B cell (primary cell): ENCODE results near the gene ZC3H18. TPM values are rescaled to one million over a fixed set of nuclear protein-coding genes. Genes with fewer than 3 reads are reported as not detected.

Experiments used
- ATAC-seq: fragments of 200-7000 bp; cut with Tn5 transposase; one replicate; pipeline ENCODE4 v1.10.0; 2021; ENCODE audit warnings: low read depth, mild to moderate bottlenecking, moderate number of reproducible peaks, moderate library complexity
- CTCF ChIA-PET: fragments of 350-600 bp; sonication (Branson Sonifier 250); formaldehyde crosslinking; loops from one replicate; lab custom pipeline; 2021; ENCODE audit warnings: antibody characterized with exemption, inconsistent platforms; lab: Charles Lee
- POLR2A ChIA-PET: fragments of 350-600 bp; sonication (Branson Sonifier 250); formaldehyde crosslinking; loops from one replicate; lab custom pipeline; 2021; ENCODE audit warnings: antibody characterized with exemption; lab: Charles Lee
- DNase-seq: peaks from one replicate; pipeline ENCODE4 v3.0.0; 2013
- H2AFZ ChIP-seq: 2 replicates; pipeline ENCODE4 v1.6.1; 2012; ENCODE audit warnings: mild to moderate bottlenecking, low read depth, low read length; ENCODE audit not compliant: insufficient read depth, poor library complexity, severe bottlenecking
- H3K27ac ChIP-seq, 2 donors: 1 replicate in 1 of 2; 2 replicates in 1 of 2; pipeline ENCODE4 v1.5.1; 2012 to 2013; ENCODE audit warnings: low read length in 2 of 2, mild to moderate bottlenecking in 2 of 2, moderate library complexity in 1 of 2
- H3K27me3 ChIP-seq, 4 experiments: fragments of 200-600 bp in 1 of 4; sonication (generic) in 1 of 4; replicated peaks in 1 of 4; 1 replicate in 2 of 4; 2 replicates in 2 of 4; pipeline versions ENCODE4 v1.6.1 to v1.7.0; 2013 to 2016; ENCODE audit warnings: low read length in 3 of 4, mild to moderate bottlenecking in 2 of 4, mixed read lengths in 1 of 4, moderate library complexity in 1 of 4; ENCODE audit not compliant: insufficient read depth in 4 of 4, control insufficient read depth in 3 of 4; ENCODE audit errors: control extremely low read depth in 1 of 4
- H3K36me3 ChIP-seq, 2 experiments: replicated peaks in 1 of 2; 1 replicate in 1 of 2; 2 replicates in 1 of 2; pipeline versions ENCODE4 v1.6.1 to v1.7.1; 2013; ENCODE audit warnings: low read length in 1 of 2; ENCODE audit not compliant: insufficient read depth in 2 of 2, control insufficient read depth in 1 of 2; ENCODE audit errors: control extremely low read depth in 1 of 2, extremely low read depth in 1 of 2
- H3K4me1 ChIP-seq, 2 donors: fragments of 200-600 bp in 1 of 2; sonication (generic) in 1 of 2; 1 replicate in 1 of 2; 2 replicates in 1 of 2; pipeline versions ENCODE4 v1.5.1 to v1.6.1; 2013 to 2017; ENCODE audit warnings: low read length in 2 of 2; ENCODE audit not compliant: control insufficient read depth in 2 of 2, insufficient read depth in 2 of 2
- H3K4me2 ChIP-seq: replicated peaks from 2 replicates; pipeline ENCODE3; 2012; ENCODE audit warnings: mild to moderate bottlenecking, low read depth, low read length; ENCODE audit not compliant: poor library complexity, severe bottlenecking
- H3K4me3 ChIP-seq, 5 experiments: fragments of 200-600 bp in 1 of 5; sonication (generic) in 1 of 5; 1 replicate in 3 of 5; 2 replicates in 2 of 5; pipeline versions ENCODE4 v1.5.1 to v1.7.0; 2011 to 2016; ENCODE audit warnings: low read length in 4 of 5, mild to moderate bottlenecking in 4 of 5, low read depth in 2 of 5, control low read depth in 1 of 5, moderate library complexity in 1 of 5; ENCODE audit not compliant: insufficient read depth in 1 of 5; ENCODE audit errors: control extremely low read depth in 1 of 5, extremely low read depth in 1 of 5
- H3K79me2 ChIP-seq: fragments of 200-600 bp; sonication (generic); one replicate; pipeline ENCODE4 v1.6.0; 2016; ENCODE audit warnings: low read length; ENCODE audit not compliant: control insufficient read depth, insufficient read depth
- H3K9ac ChIP-seq: fragments of 200-600 bp; sonication (generic); 2 replicates; pipeline ENCODE4 v1.6.1; 2017; ENCODE audit warnings: mild to moderate bottlenecking, low read length, moderate library complexity
- H3K9me3 ChIP-seq, 3 donors: one replicate each; pipeline versions ENCODE4 v1.6.1 to v1.7.1; 2013; ENCODE audit warnings: low read length in 2 of 3; ENCODE audit not compliant: control insufficient read depth in 2 of 3, insufficient read depth in 1 of 3; ENCODE audit errors: control extremely low read depth in 1 of 3
- H4K20me1 ChIP-seq: 2 replicates; pipeline ENCODE4 v1.6.0; 2012; ENCODE audit warnings: mild to moderate bottlenecking, low read length; ENCODE audit not compliant: insufficient read depth, control insufficient read depth, poor library complexity, severe bottlenecking
- H3K27ac Mint-ChIP-seq: one replicate; pipeline ENCODE4 v1.8.0; 2021; ENCODE audit warnings: mixed read lengths
- H3K27me3 Mint-ChIP-seq: one replicate; pipeline ENCODE4 v1.8.0; 2021; ENCODE audit warnings: mixed read lengths
- H3K4me1 Mint-ChIP-seq: one replicate; pipeline ENCODE4 v1.8.0; 2021; ENCODE audit warnings: mixed read lengths
- H3K4me3 Mint-ChIP-seq: one replicate; pipeline ENCODE4 v1.8.0; 2021; ENCODE audit warnings: mixed read lengths
- H3K9me3 Mint-ChIP-seq: one replicate; pipeline ENCODE4 v1.8.0; 2022; ENCODE audit warnings: mixed read lengths; ENCODE audit not compliant: insufficient read depth
- EZH2 ChIP-seq: IDR thresholded peaks from 2 replicates; pipeline ENCODE4 v1.6.1; 2012; ENCODE audit warnings: borderline replicate concordance, low read depth, mild to moderate bottlenecking, moderate library complexity, low read length; ENCODE audit not compliant: insufficient read depth, poor library complexity, severe bottlenecking
- WGBS: methylation state at CpG from one replicate; pipeline ENCODE4 v1.1.5; 2013; ENCODE audit warnings: missing lambda C conversion rate; ENCODE audit not compliant: insufficient coverage; 5-methylcytosine and 5-hydroxymethylcytosine counted together
- intact Hi-C: fragments of 100-400 bp; cut with micrococcal nuclease; formaldehyde crosslinking; loops from one replicate; pipeline ENCODE4 v1.10.0; 2022
- polyA plus RNA-seq: library from polyadenylated mRNA; depleted of rRNA; stranded (reverse); fragments of >200 nt; gene quantifications from 2 replicates; pipeline ENCODE4 v1.2.3, GENCODE V29; 2012
- total RNA-seq, 2 donors: library from RNA; stranded (reverse); fragments of 120-200 nt in 1 of 2; gene quantifications; 1 replicate in 1 of 2; 2 replicates in 1 of 2; pipeline versions ENCODE4 v1.2.3 to v1.2.4, GENCODE V29; 2013 to 2022
- TF ChIP-seq, protein P1 (sequence below): fragments of 200-600 bp; IDR thresholded peaks from one replicate; pipeline ENCODE4 v1.8.0; 2022; ENCODE audit warnings: antibody characterized with exemption, mild to moderate bottlenecking

The ZC3H18 gene
- total and polyA plus RNA-seq, 2 donors (not counting 1 experiment from before 2014, with no cell fraction given) = 40.4 to 74.2 TPM

DNA sequence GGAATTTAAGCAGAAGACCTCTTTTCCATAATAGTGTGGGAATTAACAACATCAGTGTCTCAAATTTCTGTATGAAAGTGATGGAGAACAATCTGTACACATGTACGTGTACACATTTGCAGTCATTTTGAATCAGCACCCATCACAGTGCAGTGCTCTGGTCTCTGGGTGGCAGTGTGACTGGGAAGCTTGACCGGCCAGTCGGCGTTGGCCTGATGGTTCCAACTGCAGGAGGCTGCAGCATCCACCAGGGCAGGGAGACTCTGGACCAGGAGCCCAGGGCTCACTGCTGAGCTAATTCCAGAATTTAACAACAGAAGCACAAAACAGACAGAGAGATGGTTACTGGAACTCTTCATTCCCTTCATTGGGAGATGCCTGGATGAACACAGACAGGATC, 17.9 kb downstream of the ZC3H18 start:
- peaks cover 15 to 63% of the 10 kb centered on the region in 2 experiments for H3K36me3 ChIP-seq
- no peak for TF ChIP-seq EZH2
- TF ChIP-seq, protein P1, sequence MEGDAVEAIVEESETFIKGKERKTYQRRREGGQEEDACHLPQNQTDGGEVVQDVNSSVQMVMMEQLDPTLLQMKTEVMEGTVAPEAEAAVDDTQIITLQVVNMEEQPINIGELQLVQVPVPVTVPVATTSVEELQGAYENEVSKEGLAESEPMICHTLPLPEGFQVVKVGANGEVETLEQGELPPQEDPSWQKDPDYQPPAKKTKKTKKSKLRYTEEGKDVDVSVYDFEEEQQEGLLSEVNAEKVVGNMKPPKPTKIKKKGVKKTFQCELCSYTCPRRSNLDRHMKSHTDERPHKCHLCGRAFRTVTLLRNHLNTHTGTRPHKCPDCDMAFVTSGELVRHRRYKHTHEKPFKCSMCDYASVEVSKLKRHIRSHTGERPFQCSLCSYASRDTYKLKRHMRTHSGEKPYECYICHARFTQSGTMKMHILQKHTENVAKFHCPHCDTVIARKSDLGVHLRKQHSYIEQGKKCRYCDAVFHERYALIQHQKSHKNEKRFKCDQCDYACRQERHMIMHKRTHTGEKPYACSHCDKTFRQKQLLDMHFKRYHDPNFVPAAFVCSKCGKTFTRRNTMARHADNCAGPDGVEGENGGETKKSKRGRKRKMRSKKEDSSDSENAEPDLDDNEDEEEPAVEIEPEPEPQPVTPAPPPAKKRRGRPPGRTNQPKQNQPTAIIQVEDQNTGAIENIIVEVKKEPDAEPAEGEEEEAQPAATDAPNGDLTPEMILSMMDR = no peak
- peaks cover 2 to 9% of the 10 kb centered on the region in 2 donors for H3K4me1 ChIP-seq
- no peak overlapping the region for H3K27ac ChIP-seq
- ChIA-PET CTCF (no interaction called here), POLR2A (no interaction called here)
- H3K4me1 Mint-ChIP-seq = peaks cover 16% of the 10 kb centered on the region
- H3K9ac ChIP-seq = no peak overlapping the region
- no peaks in the 10 kb centered on the region for H3K27me3 Mint-ChIP-seq
- DNase-seq = no peak
- H3K27ac Mint-ChIP-seq = no peak overlapping the region
- H3K79me2 ChIP-seq = peaks cover 80% of the 10 kb centered on the region
- ATAC-seq = no peak
- H3K27me3 ChIP-seq = no peaks in the 10 kb centered on the region
- no peaks in the 10 kb centered on the region for H3K9me3 Mint-ChIP-seq
- H3K9me3 ChIP-seq = no peaks in the 10 kb centered on the region
- peaks cover 75% of the 10 kb centered on the region for H4K20me1 ChIP-seq
- H3K4me3 ChIP-seq = no peak overlapping the region
- no peak overlapping the region for H2AFZ ChIP-seq
- no peak overlapping the region for H3K4me3 Mint-ChIP-seq
- intact Hi-C loops = no loop called here
- 100% methylated on average over 4 of the region's 4 CpGs for WGBS
- no peak overlapping the region for H3K4me2 ChIP-seq

DNA sequence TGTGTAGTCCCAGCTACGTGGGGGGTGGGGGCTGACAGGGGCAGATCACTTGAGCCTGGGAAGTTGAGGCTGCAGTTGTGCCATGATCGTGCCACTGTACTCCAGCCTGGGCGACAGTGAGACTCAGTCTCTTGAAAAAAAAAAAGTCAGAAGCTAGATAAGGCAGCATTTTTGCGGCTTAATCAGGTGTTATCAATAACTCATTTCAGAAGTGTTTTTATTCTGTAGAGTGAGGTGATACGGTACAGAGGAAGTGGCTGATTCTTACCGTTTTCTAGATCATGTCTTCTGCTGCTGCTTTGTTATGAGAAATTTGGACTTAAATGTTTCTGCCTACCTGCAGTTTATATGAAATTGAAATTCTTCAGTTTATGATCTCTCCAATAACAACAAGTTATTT, 18.6 kb downstream of the ZC3H18 start:
- H4K20me1 ChIP-seq = peaks cover 75% of the 10 kb centered on the region
- ATAC-seq (no peak), DNase-seq (no peak)
- H3K27me3 ChIP-seq = no peaks in the 10 kb centered on the region
- no peak overlapping the region for H2AFZ ChIP-seq
- Mint-ChIP-seq H3K27me3 (no peaks in the 10 kb centered on the region), H3K4me1 (peaks cover 16% of the 10 kb centered on the region), H3K27ac (no peak overlapping the region), H3K9me3 (no peaks in the 10 kb centered on the region), H3K4me3 (no peak overlapping the region)
- no peak overlapping the region for H3K9ac ChIP-seq
- no peak overlapping the region for H3K4me3 ChIP-seq
- no peak overlapping the region for H3K27ac ChIP-seq
- H3K4me1 ChIP-seq = peaks cover 2 to 9% of the 10 kb centered on the region in 2 donors
- WGBS = 96% methylated on average over 3 of the region's 6 CpGs
- H3K4me2 ChIP-seq = no peak overlapping the region
- peaks cover 15 to 62% of the 10 kb centered on the region in 2 experiments for H3K36me3 ChIP-seq
- no peaks in the 10 kb centered on the region for H3K9me3 ChIP-seq
- POLR2A ChIA-PET = no interaction called here
- no peak for TF ChIP-seq EZH2
- H3K79me2 ChIP-seq = peaks cover 80% of the 10 kb centered on the region
- intact Hi-C loops = no loop called here
- CTCF ChIA-PET = no interaction called here
